Mesothelial cell of epicardium (in vitro differentiated cells): ENCODE data around the gene PRKG1. TPM values are rescaled to one million over a fixed set of nuclear protein-coding genes. Genes with fewer than 3 reads are reported as not detected.

ENCODE experiments used
- DNase-seq, 2 experiments: peaks; one replicate each; pipeline ENCODE4 v3.0.0; 2021; ENCODE audit warnings: low spot score in 2 of 2; ENCODE audit not compliant: unreplicated experiment in 2 of 2
- H3K27ac Mint-ChIP-seq: 2 replicates; pipeline ENCODE4 v1.8.0; 2021; ENCODE audit warnings: mixed read lengths
- H3K27me3 Mint-ChIP-seq: 2 replicates; pipeline ENCODE4 v1.8.0; 2021; ENCODE audit warnings: low read depth, mixed read lengths
- H3K36me3 Mint-ChIP-seq: 2 replicates; pipeline ENCODE4 v1.8.0; 2021; ENCODE audit warnings: mixed read lengths
- H3K4me1 Mint-ChIP-seq: 2 replicates; pipeline ENCODE4 v1.8.0; 2021; ENCODE audit warnings: mixed read lengths
- H3K4me3 Mint-ChIP-seq: 2 replicates; pipeline ENCODE4 v1.8.0; 2021; ENCODE audit warnings: mild to moderate bottlenecking, moderate library complexity, mixed read lengths
- H3K9me3 Mint-ChIP-seq: 2 replicates; pipeline ENCODE4 v1.8.0; 2021; ENCODE audit warnings: mixed read lengths
- CTCF ChIP-seq: fragments of 200-600 bp; sonication (generic); IDR thresholded peaks from one replicate; pipeline ENCODE4 v1.5.0; 2021; ENCODE audit warnings: antibody characterized with exemption; ENCODE audit not compliant: unreplicated experiment
- total RNA-seq: library from RNA; stranded (reverse); gene quantifications from 3 replicates; pipeline ENCODE4 v1.2.1, GENCODE V29; 2021

PRKG1 gene
- total RNA-seq, 1 donor from 2014 or later = 37.0 TPM

DNA sequence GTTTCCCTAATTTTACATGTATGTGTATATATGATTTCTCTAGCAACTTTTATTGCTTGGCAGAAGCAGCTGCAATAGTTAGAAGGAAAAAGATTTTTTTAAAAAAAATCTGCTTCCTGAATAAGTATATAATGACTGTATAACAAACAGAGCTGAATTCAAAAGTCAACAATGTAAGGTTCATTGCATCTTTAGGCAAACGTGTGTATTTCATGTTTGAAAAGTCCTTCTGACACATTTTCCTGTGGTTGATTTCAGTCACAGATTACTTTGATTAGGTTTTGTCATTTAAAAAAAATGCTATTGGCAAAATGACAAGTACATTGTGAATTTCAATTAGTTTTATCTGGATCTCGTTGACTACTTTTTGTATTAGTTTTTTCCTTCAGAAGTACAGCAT, 394.1 kb downstream of the PRKG1 start:
- no peak for DNase-seq
- Mint-ChIP-seq H3K9me3 (no peaks in the 10 kb centered on the region), H3K27me3 (no peaks in the 10 kb centered on the region), H3K27ac (no peak overlapping the region), H3K4me3 (no peak overlapping the region), H3K36me3 (no peaks in the 10 kb centered on the region), H3K4me1 (peaks cover 31% of the 10 kb centered on the region)
- no peak for TF ChIP-seq CTCF

GRCh38 chr10:51469686-51470085, 395.4 kb downstream of the PRKG1 start:
- no peaks in the 10 kb centered on the region for H3K27me3 Mint-ChIP-seq
- no peaks in the 10 kb centered on the region for H3K9me3 Mint-ChIP-seq
- H3K4me3 Mint-ChIP-seq = no peak overlapping the region
- DNase-seq = no peak
- H3K4me1 Mint-ChIP-seq = peaks cover 36% of the 10 kb centered on the region
- no peaks in the 10 kb centered on the region for H3K36me3 Mint-ChIP-seq
- no peak overlapping the region for H3K27ac Mint-ChIP-seq
- TF ChIP-seq CTCF = no peak

DNA sequence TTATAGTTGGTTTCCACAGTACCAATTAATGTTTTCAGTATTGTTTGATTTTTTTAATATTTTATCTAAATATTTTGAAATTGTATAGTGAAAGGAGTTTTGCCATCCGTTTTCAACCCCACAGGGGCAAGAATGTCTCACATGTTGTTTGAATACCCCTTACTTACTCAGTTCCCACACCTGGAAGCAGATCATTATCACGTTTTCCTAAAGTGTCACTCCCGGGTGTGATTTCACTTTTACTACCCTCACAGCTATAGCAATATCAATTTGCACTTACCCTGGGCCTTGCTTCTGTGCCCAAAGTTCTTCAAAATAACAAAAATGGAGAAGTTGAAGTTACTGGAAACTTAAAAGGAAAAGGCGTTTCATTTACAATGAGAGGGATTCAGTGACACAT, 397.0 kb downstream of the PRKG1 start:
- no peak overlapping the region for H3K27ac Mint-ChIP-seq
- peaks cover 4% of the 10 kb centered on the region for H3K9me3 Mint-ChIP-seq
- H3K4me3 Mint-ChIP-seq = no peak overlapping the region
- peaks cover 4% of the 10 kb centered on the region for H3K36me3 Mint-ChIP-seq
- DNase-seq = no peak
- no peak for TF ChIP-seq CTCF
- no peaks in the 10 kb centered on the region for H3K27me3 Mint-ChIP-seq
- peaks cover 33% of the 10 kb centered on the region for H3K4me1 Mint-ChIP-seq

DNA sequence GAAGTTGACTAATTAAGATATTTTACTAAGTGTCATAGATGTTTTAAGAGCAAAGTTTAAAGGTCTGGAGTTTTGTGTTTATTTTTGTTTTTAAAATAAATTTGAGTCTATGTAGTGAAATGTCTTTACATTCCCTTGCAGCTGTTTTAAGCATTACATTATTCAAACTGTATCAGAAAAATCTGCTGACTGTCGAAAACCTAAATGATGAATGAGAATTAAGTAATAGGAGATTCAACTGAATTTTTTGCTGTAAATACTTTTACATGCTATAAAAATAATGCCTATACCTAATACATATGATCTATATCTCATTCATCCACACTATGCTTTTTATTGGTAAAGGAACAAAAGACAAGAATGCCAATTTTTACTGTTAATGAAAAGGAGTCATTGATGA, 397.9 kb downstream of the PRKG1 start:
- H3K27me3 Mint-ChIP-seq = no peaks in the 10 kb centered on the region
- no peak for DNase-seq
- peaks cover 4% of the 10 kb centered on the region for H3K36me3 Mint-ChIP-seq
- peaks cover 4% of the 10 kb centered on the region for H3K9me3 Mint-ChIP-seq
- H3K27ac Mint-ChIP-seq = no peak overlapping the region
- H3K4me3 Mint-ChIP-seq = no peak overlapping the region
- H3K4me1 Mint-ChIP-seq = peaks cover 29% of the 10 kb centered on the region
- no peak for TF ChIP-seq CTCF

- Mint-ChIP-seq H3K9me3 (peaks cover 4% of the 10 kb centered on the region), H3K4me3 (no peak overlapping the region), H3K36me3 (peaks cover 4% of the 10 kb centered on the region)
Observed at GRCh38 chr10:51479711-51480110, 405.4 kb downstream of the PRKG1 start.

More at GRCh38 chr10:51479711-51480110, 405.4 kb downstream of the PRKG1 start:
- DNase-seq = no peak
- Mint-ChIP-seq H3K4me1 (peaks cover 10% of the 10 kb centered on the region), H3K27ac (no peak overlapping the region), H3K27me3 (no peaks in the 10 kb centered on the region)
- no peak for TF ChIP-seq CTCF
